Measurements from ENCODE around the gene ZNF425.
"Not testable (repeated sequence)": the region's sequence is repeated elsewhere in the genome, so short reads cannot be mapped to it uniquely, and the experiment has no call there.

The ZNF425 gene, protein sequence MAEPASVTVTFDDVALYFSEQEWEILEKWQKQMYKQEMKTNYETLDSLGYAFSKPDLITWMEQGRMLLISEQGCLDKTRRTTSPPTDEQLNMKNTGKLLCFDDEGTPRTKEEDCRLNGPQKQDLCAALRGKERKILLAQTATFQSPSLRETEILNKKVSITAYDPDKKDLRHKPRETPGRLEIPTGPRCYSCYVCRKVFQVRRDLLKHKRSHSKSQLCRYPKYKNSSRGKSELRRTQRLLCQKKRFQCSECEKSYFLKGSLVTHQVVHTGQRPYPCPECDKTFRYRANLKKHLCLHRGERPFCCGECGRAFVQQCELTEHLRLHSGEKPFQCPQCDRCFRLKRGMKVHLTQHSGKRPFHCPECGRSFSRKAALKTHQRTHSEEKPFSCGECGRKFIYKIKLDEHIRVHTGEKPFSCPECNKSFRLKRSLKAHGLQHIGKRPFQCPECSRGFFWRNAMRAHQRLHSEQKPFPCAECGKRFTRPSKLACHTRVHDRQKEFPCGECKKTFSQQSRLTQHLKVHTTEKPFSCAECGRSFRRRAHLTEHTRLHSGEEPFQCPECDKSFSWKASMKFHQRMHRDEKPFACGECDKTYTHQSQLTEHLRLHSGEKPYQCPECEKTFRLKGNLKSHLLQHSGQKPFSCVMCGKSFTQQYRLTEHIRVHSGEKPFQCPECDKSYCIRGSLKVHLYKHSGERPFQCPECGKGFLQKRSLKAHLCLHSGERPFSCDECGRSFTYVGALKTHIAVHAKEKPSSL

DNA sequence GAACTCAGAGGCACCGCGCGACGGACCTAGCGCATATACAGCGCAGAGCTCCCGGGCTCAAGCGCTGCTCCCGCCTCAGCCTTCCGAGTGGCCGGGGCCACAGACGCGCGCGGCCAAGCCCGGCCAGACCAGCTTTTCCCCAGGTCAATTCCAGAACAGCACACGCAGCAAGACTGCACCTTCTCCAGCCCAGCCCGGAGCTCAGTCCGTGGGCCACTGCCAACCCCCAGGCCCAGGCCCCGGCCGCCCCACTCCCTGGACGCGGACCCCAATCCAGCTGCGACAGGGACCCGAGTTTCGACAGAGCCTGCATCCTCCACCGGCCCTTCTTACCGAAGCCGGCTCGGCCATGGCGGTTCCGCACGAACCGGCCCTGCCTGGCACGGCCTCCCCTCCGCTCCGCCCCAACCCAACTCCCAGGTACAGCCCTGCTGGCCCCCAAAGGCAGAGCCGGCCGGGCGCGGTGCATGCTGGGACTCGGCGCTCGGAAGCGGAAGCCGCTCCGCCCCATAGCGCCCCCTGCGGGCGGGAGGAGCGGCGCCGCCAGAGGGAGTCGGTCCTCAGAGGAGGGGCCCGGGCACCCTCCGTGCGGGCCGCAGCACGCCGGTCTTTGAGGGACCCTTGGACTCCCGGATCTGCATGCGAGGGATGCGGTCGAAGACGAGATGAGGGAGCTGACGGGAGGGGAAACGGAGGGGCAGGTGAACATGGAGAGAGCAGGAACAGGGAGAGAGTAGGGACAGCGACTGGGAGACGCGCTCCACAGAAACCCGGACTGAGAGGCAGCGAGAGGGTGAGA lies at the start of gene ZNF425:
ZNF425 (minus strand) TSS at position 462 of the 799 bp plus-strand sequence; CDS start at position 351, 111 bp downstream.
- peak; percentile 93 for DNase-seq (ENCODE audit: low spot score)

- DNase-seq (ENCODE audit: low spot score) = no peak
These were observed 49.0 kb upstream of the ZNF425 start for GRCh38 chr7:149175150-149175549.

DNA sequence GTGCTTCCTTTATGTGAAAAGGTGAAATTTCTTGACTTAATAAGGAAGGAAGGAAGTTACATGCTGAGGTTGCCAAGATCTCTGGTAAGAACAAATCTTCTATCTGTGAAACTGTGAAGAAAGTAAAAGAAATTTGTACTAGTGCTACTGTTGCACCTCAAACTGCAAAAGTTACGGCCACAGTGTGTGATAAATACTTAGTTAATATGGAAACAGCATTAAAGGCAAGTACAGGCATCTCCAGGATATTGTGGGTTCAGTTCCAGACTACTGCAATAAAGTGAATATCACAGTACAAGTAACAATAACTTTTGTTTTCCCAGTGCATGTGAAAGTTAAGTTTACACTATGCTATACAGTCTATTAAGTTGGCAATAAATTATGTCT lies 46.4 kb upstream of the ZNF425 start:
- no peak for DNase-seq (ENCODE audit: low spot score)

DNA sequence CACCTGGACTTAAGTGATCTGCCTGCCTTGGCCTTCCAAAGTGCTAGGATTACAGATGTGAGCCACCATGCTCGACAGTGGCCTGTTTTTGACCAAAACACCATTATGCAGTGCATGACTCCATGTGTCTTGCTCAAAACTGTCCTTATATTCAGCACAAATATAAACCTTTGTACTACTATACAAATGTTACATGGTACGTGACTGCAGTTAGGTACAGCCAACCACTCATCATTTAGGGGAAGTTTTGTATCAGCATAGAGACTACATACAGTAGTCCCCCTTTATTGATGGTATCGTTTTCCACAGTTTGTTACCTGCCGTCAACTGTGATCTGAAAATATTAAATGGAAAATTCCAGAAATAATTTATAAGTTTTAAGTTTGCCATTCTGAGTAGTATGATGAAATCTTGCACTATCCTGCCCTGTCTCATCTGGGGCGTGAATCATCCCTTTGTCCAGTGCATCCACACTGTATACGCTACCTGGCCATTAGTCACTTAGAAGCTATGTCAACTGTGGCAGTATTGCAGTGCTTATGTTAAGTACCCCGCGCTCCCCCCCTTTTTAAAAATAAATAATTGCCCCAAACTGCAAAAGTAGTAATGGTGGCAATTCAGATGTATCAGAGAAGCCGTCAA lies 45.9 kb upstream of the ZNF425 start:
- no peak for DNase-seq (ENCODE audit: low spot score)

- no peak for DNase-seq (ENCODE audit: low spot score)
These were observed 40.7 kb upstream of the ZNF425 start for GRCh38 chr7:149166630-149167352.

DNA sequence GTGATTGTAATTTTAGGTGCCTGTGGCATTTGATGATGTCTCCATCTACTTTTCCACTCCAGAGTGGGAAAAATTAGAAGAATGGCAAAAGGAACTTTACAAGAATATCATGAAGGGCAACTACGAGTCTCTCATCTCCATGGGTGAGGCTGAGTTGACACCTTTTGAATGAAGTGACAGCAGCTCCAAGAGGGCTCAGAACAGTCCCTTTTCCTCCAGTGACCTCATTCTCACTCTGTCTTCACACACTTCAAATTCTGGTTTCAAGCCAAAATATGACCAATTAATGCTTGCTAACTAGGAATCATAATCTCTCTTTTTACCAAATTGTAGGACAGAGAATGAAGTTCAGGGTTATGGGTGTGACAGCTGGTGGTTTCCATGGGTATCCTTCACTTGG lies 40.0 kb upstream of the ZNF425 start:
- no peak for DNase-seq (ENCODE audit: low spot score)

- no peak for DNase-seq (ENCODE audit: low spot score)
These were observed 35.2 kb upstream of the ZNF425 start for GRCh38 chr7:149161241-149161848.

DNA sequence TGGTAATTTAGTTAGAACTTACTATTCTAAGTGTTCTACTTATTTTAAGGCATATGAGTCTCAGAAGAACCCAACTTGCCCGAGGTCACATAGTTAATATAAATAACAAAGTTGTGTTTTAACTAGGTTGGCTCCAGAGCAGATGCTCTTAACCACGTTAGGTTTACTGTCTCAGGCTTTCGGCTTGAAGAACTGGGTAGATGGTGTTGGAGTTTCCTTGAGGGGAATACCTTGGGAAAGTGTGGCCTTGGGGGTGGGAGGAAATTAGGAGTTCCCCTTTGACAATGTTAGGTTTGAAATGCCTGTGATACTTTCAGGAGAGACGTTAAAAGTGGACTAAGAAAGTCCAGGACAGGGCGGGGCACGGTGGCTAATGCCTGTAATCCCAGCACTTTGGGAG lies 30.8 kb upstream of the ZNF425 start:
- DNase-seq (ENCODE audit: low spot score) = no peak

DNA sequence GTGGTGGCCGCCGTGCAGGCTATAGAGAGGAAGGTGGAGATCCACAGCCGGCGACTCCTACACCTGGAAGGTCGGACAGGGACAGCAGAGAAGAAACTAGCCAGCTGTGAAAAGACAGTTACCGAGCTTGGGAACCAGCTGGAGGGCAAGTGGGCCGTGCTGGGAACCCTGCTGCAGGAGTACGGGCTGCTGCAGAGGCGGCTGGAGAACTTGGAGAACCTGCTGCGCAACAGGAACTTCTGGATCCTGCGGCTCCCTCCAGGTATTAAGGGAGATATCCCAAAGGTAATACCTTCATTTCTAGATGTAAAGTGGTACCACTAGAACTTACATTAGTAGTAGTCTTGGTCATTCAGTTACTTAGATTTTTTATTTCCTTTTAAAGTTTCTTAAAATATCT lies 27.9 kb upstream of the ZNF425 start:
- DNase-seq (ENCODE audit: low spot score) = no peak

- DNase-seq (ENCODE audit: low spot score) = no peak
These were observed 27.2 kb upstream of the ZNF425 start for GRCh38 chr7:149153346-149153745.

DNA sequence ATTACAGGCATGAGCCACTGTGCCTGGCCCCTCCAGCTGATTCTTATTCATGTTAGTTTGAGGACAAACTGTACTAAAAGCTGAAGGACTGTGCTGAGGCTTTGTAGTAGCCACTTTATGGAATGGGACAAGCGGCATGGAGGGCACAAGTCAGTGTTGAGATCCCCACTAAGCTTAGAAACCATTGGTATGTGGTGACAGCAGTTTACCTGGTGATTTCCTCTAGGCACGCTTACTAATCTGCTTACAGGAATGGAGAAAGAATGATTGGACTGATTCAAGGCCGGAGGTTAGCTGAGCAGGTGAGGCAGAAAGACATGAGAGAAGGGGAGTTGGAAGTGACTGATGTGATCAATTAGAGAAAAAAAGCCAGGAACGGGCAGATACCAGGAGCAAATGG lies 24.9 kb upstream of the ZNF425 start:
- DNase-seq (ENCODE audit: low spot score) = no peak

DNA sequence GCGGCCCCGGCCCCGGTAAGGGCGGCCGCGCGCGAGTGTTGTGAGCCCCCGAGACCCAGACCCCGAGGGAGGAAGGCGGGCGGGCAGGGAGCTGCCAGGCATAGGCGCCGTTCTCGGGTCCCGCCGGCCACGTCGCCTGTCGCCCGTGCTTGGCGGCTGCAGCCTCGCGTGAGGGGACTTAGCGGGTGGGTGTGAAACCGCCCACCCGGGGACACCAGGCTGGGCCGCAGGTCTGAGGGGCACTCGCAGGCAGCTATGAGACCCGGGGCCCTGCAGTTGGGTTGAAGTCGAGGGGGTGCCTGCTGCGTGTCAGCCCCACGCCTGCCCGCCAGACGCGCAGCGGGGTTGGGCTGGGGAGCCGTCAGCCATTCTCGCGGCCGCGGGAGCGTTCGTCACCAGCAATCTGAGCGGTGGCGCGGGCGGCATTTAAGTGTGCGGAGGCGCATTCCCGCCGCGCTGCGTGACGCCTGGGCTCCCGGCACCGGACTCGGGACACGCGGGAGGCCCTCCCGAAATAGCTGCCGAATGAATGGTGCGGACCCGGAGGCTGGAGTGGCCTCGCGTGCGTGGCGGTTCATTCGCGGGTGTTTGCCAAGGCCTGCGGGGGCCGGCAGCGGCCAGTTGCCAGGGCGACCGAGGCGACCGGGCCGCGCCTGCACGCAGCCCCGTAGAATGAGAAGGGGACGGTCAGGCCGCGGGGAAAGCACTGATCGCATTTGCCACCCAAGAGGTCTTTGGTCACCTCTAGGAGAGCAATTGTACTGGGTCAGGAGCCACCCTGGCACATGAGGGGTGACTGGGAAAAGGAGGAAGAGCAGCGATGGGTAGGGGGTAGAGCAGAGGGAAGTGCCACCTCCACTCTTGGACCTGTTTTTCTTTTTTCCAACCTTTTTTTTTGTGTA lies 21.9 kb upstream of the ZNF425 start:
- DNase-seq (ENCODE audit: low spot score) = peak; percentile 59

DNA sequence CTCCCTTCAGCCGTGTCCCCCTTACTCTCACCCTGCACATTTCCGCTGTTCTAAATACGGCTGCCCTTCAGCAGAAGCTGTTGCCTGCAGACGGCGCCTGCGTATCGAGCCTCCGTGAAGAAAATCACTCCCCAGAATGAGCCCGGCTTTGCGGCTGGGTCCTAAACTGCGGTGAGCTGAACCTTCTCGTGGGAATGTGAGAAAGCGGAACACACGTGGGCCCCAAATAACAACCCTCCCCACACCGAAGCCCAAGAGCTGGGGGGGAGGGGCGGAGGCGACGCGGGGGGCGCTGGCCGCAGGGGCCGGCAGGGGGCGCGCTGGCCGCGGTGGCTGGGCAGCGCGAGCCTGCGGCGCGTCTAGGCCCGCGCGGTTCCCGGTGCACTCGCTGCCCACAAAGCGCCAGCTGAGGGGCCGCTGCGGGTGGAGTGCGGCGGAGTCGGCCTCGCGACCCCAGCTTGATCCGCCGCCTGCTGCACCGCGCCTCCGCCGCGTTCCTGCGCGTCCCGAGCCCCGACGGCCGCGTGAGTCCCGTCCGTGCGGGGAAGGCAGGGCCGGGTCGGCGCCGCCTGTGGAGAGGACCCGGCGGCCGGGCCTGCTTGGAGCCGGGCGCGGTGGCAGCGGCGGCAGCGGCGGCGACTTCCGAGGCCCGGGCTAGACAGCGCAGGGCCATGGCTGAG lies 21.1 kb upstream of the ZNF425 start, which contains the start of gene ZNF398:
ZNF398 (plus strand) TSS at position 382 of the 680 bp plus-strand sequence; CDS start at position 672, 290 bp downstream.
- peak; percentile 85 for DNase-seq (ENCODE audit: low spot score)

DNA sequence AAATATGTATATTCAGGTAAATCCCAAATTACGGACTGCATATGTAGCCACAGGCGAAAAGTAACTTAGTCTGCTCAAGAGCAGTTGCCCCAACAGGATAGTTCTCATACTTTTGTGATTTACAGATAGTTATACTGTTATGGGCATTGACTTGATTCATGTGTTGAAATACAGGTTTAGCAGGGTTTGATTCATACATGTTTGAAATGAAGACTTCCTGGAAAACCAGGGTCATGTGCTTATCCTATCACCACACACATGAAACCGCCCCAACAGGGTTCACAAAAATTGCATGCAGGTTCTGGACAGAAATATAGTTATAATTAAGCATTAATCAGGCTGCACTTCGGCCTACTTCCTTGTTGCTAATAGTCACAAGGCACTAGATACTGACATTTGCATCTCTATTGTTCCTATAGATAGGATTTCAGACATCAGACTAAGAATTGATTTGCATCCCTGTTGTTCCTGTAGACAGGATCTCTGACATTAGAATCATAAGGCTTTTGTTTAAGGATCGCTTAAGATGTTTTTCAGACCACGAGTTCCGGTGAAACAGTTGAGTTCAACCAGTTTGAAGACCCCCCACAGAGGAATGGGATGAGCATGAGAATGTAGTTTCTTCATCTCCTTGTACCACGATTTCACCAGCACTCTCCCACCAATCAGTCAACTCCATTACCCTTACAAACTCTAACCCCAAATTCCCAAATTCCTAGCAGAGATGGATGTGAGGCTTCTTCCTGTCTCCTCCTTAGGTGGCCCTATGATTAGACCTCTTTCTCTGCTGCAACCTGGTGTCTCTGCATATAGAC lies 19.1 kb upstream of the ZNF425 start:
- no peak for DNase-seq (ENCODE audit: low spot score)

DNA sequence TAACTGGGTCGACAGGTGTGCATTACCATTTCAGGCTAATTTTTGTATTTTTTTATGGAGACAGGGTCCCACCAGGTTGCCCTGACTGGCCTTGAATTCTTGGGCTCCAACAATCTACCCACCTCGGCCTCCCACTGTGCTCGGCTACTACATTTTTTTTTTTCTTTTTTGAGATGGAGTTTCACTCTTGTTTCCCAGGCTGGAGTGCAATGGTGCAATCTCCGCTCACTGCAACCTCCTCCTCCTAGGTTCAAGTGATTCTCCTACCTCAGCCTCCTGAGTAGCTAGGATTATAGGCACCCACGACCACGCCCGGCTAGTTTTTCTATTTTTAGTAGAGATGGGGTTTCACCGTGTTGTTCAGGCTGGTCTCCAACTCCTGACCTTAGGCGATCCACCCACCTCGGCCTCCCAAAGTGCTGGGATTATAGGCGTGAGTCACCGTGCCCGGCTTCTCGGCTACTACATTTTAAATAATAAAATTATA lies 18.4 kb upstream of the ZNF425 start:
- not testable (repeated sequence) for DNase-seq (ENCODE audit: low spot score)

GRCh38 chr7:149141893-149142292 lies 15.8 kb upstream of the ZNF425 start:
- no peak for DNase-seq (ENCODE audit: low spot score)

DNA sequence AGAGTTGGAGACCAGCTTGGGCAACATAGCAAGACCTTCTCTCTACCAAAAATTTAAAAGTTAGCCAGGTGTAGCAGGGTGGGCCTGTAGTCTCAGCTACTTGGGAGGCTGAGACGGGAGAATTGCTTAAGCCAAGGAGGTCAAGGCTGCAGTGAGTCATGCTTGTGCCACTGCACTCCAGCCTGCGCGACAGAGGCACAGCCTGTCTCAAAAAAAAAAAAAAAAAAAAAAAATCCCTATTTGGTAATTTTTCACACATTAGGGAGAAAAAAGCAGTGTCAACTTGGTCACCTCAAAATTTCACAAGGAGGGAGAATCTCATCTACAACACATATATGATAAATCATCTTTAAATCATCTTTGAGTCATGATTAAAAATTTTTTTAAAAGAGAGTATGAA lies 14.7 kb upstream of the ZNF425 start:
- no peak for DNase-seq (ENCODE audit: low spot score)

DNA sequence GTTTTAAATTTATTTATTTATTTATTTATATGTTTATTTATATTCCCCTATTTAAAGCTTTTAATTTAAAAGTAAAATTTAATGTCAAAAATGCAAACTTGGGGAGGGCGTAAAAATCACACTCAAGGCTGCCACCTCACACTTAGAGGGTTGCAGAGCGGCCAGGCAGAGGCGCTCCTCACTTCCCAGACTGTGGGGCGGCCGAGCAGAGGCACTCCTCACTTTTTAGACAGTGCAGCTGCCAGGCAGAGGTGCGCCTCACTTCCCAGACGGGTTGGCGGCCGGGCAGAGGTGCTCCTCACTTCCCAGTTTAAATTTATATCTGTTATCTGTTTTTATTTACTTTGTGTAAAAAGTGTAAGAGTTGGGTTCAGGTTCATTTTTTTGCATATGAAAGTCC lies 10.0 kb upstream of the ZNF425 start:
- DNase-seq (ENCODE audit: low spot score) = no peak
